ENCODE data around the gene CPXM1.
"Not testable (repeated sequence)": the region's sequence is repeated elsewhere in the genome, so short reads cannot be mapped to it uniquely, and the experiment has no call there.

The CPXM1 gene

GRCh38 chr20:2825761-2826160, 25.3 kb upstream of the CPXM1 start:
- FAIRE-seq (no peak), DNase-seq (ENCODE audit: insufficient read length, low spot score) (no peak)

GRCh38 chr20:2822073-2822472, 21.6 kb upstream of the CPXM1 start:
- FAIRE-seq, result no peak

GRCh38 chr20:2820896-2821869, 20.8 kb upstream of the CPXM1 start:
- FAIRE-seq (no peak), DNase-seq (ENCODE audit: insufficient read length, low spot score) (no peak)

More at GRCh38 chr20:2822073-2822472, 21.6 kb upstream of the CPXM1 start:
- no peak for DNase-seq (ENCODE audit: insufficient read length, low spot score)

GRCh38 chr20:2820084-2820895, 19.9 kb upstream of the CPXM1 start:
- no peak for FAIRE-seq
- no peak for DNase-seq (ENCODE audit: insufficient read length, low spot score)

GRCh38 chr20:2817891-2818595, 17.6 kb upstream of the CPXM1 start:
- DNase-seq (ENCODE audit: insufficient read length, low spot score), result no peak
- no peak for FAIRE-seq

- DNase-seq (ENCODE audit: insufficient read length, low spot score) (no peak), FAIRE-seq (no peak)
These were observed 16.9 kb upstream of the CPXM1 start for GRCh38 chr20:2817341-2817726.

- FAIRE-seq (no peak), DNase-seq (ENCODE audit: insufficient read length, low spot score) (no peak)
These were observed 16.3 kb upstream of the CPXM1 start for GRCh38 chr20:2816583-2817340.

- FAIRE-seq (no peak), DNase-seq (ENCODE audit: insufficient read length, low spot score) (no peak)
These were observed 15.7 kb upstream of the CPXM1 start, which contains the start of gene TMEM239 for GRCh38 chr20:2816030-2816582. TSS of gene TMEM239 (plus strand) at chr20:2816364. CDS start at chr20:2816555, 191 bp downstream.

- FAIRE-seq, result no peak
- DNase-seq (ENCODE audit: insufficient read length, low spot score), result no peak
These were observed 14.9 kb upstream of the CPXM1 start for GRCh38 chr20:2815242-2815900.

GRCh38 chr20:2814587-2815051, 14.2 kb upstream of the CPXM1 start, which contains the start of gene C20orf141:
TSS of gene C20orf141 (plus strand) at chr20:2814987. CDS start at chr20:2815185, 198 bp downstream.
- DNase-seq (ENCODE audit: insufficient read length, low spot score) (peak; percentile 94), FAIRE-seq (peak; percentile 91)

GRCh38 chr20:2814076-2814475, 13.6 kb upstream of the CPXM1 start:
- FAIRE-seq, result no peak
- no peak for DNase-seq (ENCODE audit: insufficient read length, low spot score)

GRCh38 chr20:2812189-2812588, 11.8 kb upstream of the CPXM1 start:
- FAIRE-seq, result no peak

GRCh38 chr20:2809690-2810089, 9.3 kb upstream of the CPXM1 start:
- DNase-seq (ENCODE audit: insufficient read length, low spot score) (no peak), FAIRE-seq (no peak)

More at GRCh38 chr20:2812189-2812588, 11.8 kb upstream of the CPXM1 start:
- DNase-seq (ENCODE audit: insufficient read length, low spot score), result no peak

GRCh38 chr20:2807929-2808328, 7.5 kb upstream of the CPXM1 start:
- DNase-seq (ENCODE audit: insufficient read length, low spot score), result not testable (repeated sequence)

GRCh38 chr20:2807019-2807418, 6.6 kb upstream of the CPXM1 start:
- DNase-seq (ENCODE audit: insufficient read length, low spot score) (no peak), FAIRE-seq (no peak)

More at GRCh38 chr20:2807929-2808328, 7.5 kb upstream of the CPXM1 start:
- not testable (repeated sequence) for FAIRE-seq

GRCh38 chr20:2806351-2806701, 5.9 kb upstream of the CPXM1 start:
- DNase-seq (ENCODE audit: insufficient read length, low spot score) (no peak), FAIRE-seq (no peak)

GRCh38 chr20:2805689-2806350, 5.4 kb upstream of the CPXM1 start:
- no peak for DNase-seq (ENCODE audit: insufficient read length, low spot score)
- FAIRE-seq, result peak; percentile 33
